Measurements from ENCODE around the gene ATPAF1.

ATPAF1 gene

GRCh38 chr1:46594063-46594462 lies 74.1 kb downstream of the ATPAF1 start:
- no peak for DNase-seq

GRCh38 chr1:46592823-46593222 lies 75.3 kb downstream of the ATPAF1 start:
- DNase-seq, result no peak

- DNase-seq, result no peak
These were observed 78.6 kb downstream of the ATPAF1 start for GRCh38 chr1:46589529-46589928.

GRCh38 chr1:46587069-46587468 lies 81.1 kb downstream of the ATPAF1 start:
- DNase-seq, result peak in 12 of 56 donors; percentile 8 to 46 (median 18)

- peak in 3 of 56 donors; percentile 10 to 13 (median 11) for DNase-seq
These were observed 82.7 kb downstream of the ATPAF1 start for GRCh38 chr1:46585312-46585938.

GRCh38 chr1:46583494-46583893 lies 84.7 kb downstream of the ATPAF1 start:
- DNase-seq, result no peak

- no peak for DNase-seq
These were observed 85.2 kb downstream of the ATPAF1 start for GRCh38 chr1:46582972-46583371.

All from nucleus accumbens (tissue), 56 donors.